H1 (cell line): ENCODE measurements around the gene ELL. TPM values are rescaled to one million over a fixed set of nuclear protein-coding genes. Genes with fewer than 3 reads are reported as not detected.

Experiments used
- CTCF ChIA-PET: fragments of 300-600 bp; sonication (Branson Sonifier 250); formaldehyde crosslinking; loops from one replicate; lab custom pipeline; 2021; ENCODE audit not compliant: partially characterized antibody; lab: Charles Lee
- POLR2A ChIA-PET: fragments of 300-600 bp; sonication (Branson Sonifier 250); formaldehyde crosslinking; loops from one replicate; lab custom pipeline; 2021; ENCODE audit warnings: inconsistent platforms; ENCODE audit not compliant: partially characterized antibody; lab: Charles Lee
- DNase-seq, 2 experiments: peaks; one replicate each; pipeline versions ENCODE4 v3.0.0 to v3.0.0-alpha.2; 2010 to 2022; ENCODE audit warnings: low spot score in 2 of 2, low read depth in 1 of 2, mixed read lengths in 1 of 2
- FAIRE-seq: peaks from 2 replicates; lab custom pipeline; 2011; peaks lifted over from hg19 to GRCh38; lab: Jason Lieb, UNC
- H2AFZ ChIP-seq: 2 replicates; pipeline ENCODE4 v1.8.1; 2012; ENCODE audit warnings: low read length, inconsistent platforms
- H2AK5ac ChIP-seq: 2 replicates; pipeline ENCODE4 v1.6.1; 2013; ENCODE audit warnings: low read depth, low read length
- H2BK120ac ChIP-seq: replicated peaks from 2 replicates; pipeline ENCODE3; 2013; ENCODE audit warnings: low read depth, low read length, inconsistent platforms
- H2BK12ac ChIP-seq: 2 replicates; pipeline ENCODE4 v1.6.1; 2013; ENCODE audit warnings: low read depth, low read length
- H2BK15ac ChIP-seq: 2 replicates; pipeline ENCODE4 v1.6.1; 2013; ENCODE audit warnings: low read length
- H2BK20ac ChIP-seq: 2 replicates; pipeline ENCODE4 v1.6.1; 2013; ENCODE audit warnings: low read length
- H2BK5ac ChIP-seq: 2 replicates; pipeline ENCODE4 v1.6.1; 2013; ENCODE audit warnings: low read depth, low read length
- H3K14ac ChIP-seq: 2 replicates; pipeline ENCODE4 v1.6.1; 2013; ENCODE audit warnings: inconsistent platforms; ENCODE audit not compliant: insufficient read length
- H3K18ac ChIP-seq: 2 replicates; pipeline ENCODE4 v1.6.1; 2013; ENCODE audit warnings: low read length; ENCODE audit errors: extremely low read depth
- H3K23ac ChIP-seq: 2 replicates; pipeline ENCODE4 v1.6.1; 2013; ENCODE audit warnings: inconsistent platforms; ENCODE audit not compliant: insufficient read length
- H3K23me2 ChIP-seq: 2 replicates; pipeline ENCODE4 v1.6.1; 2013; ENCODE audit warnings: low read depth, low read length
- H3K27ac ChIP-seq: 2 replicates; pipeline ENCODE4 v1.6.1; 2011; ENCODE audit warnings: low read depth, low read length, inconsistent platforms
- H3K27me3 ChIP-seq, 4 experiments: replicated peaks in 1 of 4; 1 replicate in 1 of 4; 2 replicates in 3 of 4; pipeline versions ENCODE4 v1.6.1 to v1.8.1; 2011 to 2013; ENCODE audit warnings: low read length in 3 of 4, mild to moderate bottlenecking in 3 of 4, inconsistent platforms in 2 of 4, mixed read lengths in 2 of 4, moderate library complexity in 1 of 4; ENCODE audit not compliant: control insufficient read depth in 3 of 4, insufficient read depth in 3 of 4; ENCODE audit errors: extremely low read depth in 1 of 4
- H3K36me3 ChIP-seq, 4 experiments: 2 replicates each; pipeline versions ENCODE4 v1.6.1 to v1.8.1; 2011 to 2013; ENCODE audit warnings: mild to moderate bottlenecking in 4 of 4, low read length in 3 of 4, moderate library complexity in 2 of 4, control low read depth in 1 of 4, inconsistent platforms in 1 of 4; ENCODE audit not compliant: insufficient read depth in 4 of 4, control insufficient read depth in 2 of 4
- H3K4ac ChIP-seq: replicated peaks from 2 replicates; pipeline ENCODE3; 2013; ENCODE audit warnings: low read length, low read depth, mixed read lengths, inconsistent platforms; ENCODE audit not compliant: insufficient read length
- H3K4me1 ChIP-seq, 4 experiments: replicated peaks in 1 of 4; 1 replicate in 1 of 4; 2 replicates in 3 of 4; pipeline versions ENCODE4 v1.6.1 to v1.8.1; 2011 to 2013; ENCODE audit warnings: low read length in 3 of 4, inconsistent platforms in 2 of 4, mixed read lengths in 1 of 4; ENCODE audit not compliant: insufficient read depth in 4 of 4, control insufficient read depth in 3 of 4
- H3K4me2 ChIP-seq, 2 experiments: 2 replicates each; pipeline versions ENCODE4 v1.6.1 to v1.8.1; 2011 to 2013; ENCODE audit warnings: low read depth in 2 of 2, low read length in 2 of 2, control low read depth in 1 of 2, inconsistent platforms in 1 of 2, mild to moderate bottlenecking in 1 of 2; ENCODE audit not compliant: insufficient read depth in 1 of 2
- H3K4me3 ChIP-seq, 4 experiments: fragments of 200-600, 300-600 bp in 1 of 4; sonication (generic), shearing (Covaris generic), sonication (Bioruptor Twin) in 1 of 4; 2 replicates each; pipeline versions ENCODE4 v1.5.1 to v1.8.1; 2011 to 2016; ENCODE audit warnings: low read length in 4 of 4, low read depth in 3 of 4, control low read depth in 2 of 4, inconsistent platforms in 2 of 4, mild to moderate bottlenecking in 2 of 4, mixed read lengths in 1 of 4, moderate library complexity in 1 of 4; ENCODE audit not compliant: insufficient read depth in 2 of 4; ENCODE audit errors: extremely low read depth in 1 of 4
- H3K56ac ChIP-seq: replicated peaks from 2 replicates; pipeline ENCODE3; 2013; ENCODE audit warnings: low read depth, mild to moderate bottlenecking, mixed read lengths, low read length, inconsistent platforms; ENCODE audit not compliant: insufficient read length
- H3K79me1 ChIP-seq: 2 replicates; pipeline ENCODE4 v1.6.1; 2013; ENCODE audit warnings: low read depth, low read length, control low read depth
- H3K79me2 ChIP-seq, 2 experiments: 2 replicates each; pipeline versions ENCODE4 v1.6.1 to v1.8.1; 2012 to 2013; ENCODE audit warnings: low read length in 2 of 2, mild to moderate bottlenecking in 2 of 2, inconsistent platforms in 1 of 2; ENCODE audit not compliant: insufficient read depth in 2 of 2, control insufficient read depth in 1 of 2
- H3K9ac ChIP-seq, 4 experiments: replicated peaks in 1 of 4; 1 replicate in 1 of 4; 2 replicates in 3 of 4; pipeline versions ENCODE4 v1.6.1 to v1.8.1; 2011 to 2013; ENCODE audit warnings: low read depth in 3 of 4, low read length in 3 of 4, control low read depth in 2 of 4, mild to moderate bottlenecking in 2 of 4, moderate library complexity in 2 of 4, inconsistent platforms in 1 of 4; ENCODE audit errors: extremely low read depth in 1 of 4
- H3K9me3 ChIP-seq, 2 experiments: 2 replicates each; pipeline versions ENCODE4 v1.6.1 to v1.8.1; 2012 to 2013; ENCODE audit warnings: mild to moderate bottlenecking in 2 of 2, moderate library complexity in 2 of 2, control low read depth in 1 of 2, inconsistent platforms in 1 of 2, low read depth in 1 of 2, low read length in 1 of 2, mixed read lengths in 1 of 2; ENCODE audit not compliant: insufficient read depth in 2 of 2
- H4K20me1 ChIP-seq, 2 experiments: replicated peaks in 1 of 2; 2 replicates each; pipeline versions ENCODE3 to v1.8.1; 2011 to 2013; ENCODE audit warnings: inconsistent platforms in 2 of 2, low read length in 2 of 2, mild to moderate bottlenecking in 1 of 2; ENCODE audit not compliant: insufficient read depth in 2 of 2, control insufficient read depth in 1 of 2
- H4K5ac ChIP-seq: 2 replicates; pipeline ENCODE4 v1.6.1; 2013; ENCODE audit warnings: low read length, low read depth, mixed read lengths, inconsistent platforms; ENCODE audit not compliant: insufficient read length
- H4K8ac ChIP-seq: 2 replicates; pipeline ENCODE4 v1.8.0; 2013; ENCODE audit warnings: mild to moderate bottlenecking, moderate library complexity, low read length, inconsistent platforms; ENCODE audit not compliant: insufficient read depth; ENCODE audit errors: extremely low read depth
- H4K91ac ChIP-seq: replicated peaks from 2 replicates; pipeline ENCODE3; 2013; ENCODE audit warnings: low read length, mixed read lengths, inconsistent platforms; ENCODE audit not compliant: insufficient read length
- ATF2 ChIP-seq: IDR thresholded peaks from 2 replicates; pipeline ENCODE4 v1.6.1; 2012; ENCODE audit warnings: low read length, inconsistent platforms
- WGBS, 2 experiments: shearing (Covaris generic) in 1 of 2; methylation state at CpG; one replicate each; pipeline versions ENCODE4 v1.1.6 to v1.1.7; 2013 to 2015; ENCODE audit warnings: low lambda C conversion rate in 2 of 2, mixed read lengths in 2 of 2, inconsistent platforms in 1 of 2, low coverage in 1 of 2, missing lambda C conversion rate in 1 of 2; ENCODE audit not compliant: insufficient replicate concordance in 2 of 2, insufficient coverage in 1 of 2, insufficient read length in 1 of 2; ENCODE audit errors: extremely low coverage in 1 of 2, missing lambda C conversion rate in 1 of 2; 5-methylcytosine and 5-hydroxymethylcytosine counted together
- polyA plus RNA-seq, 7 experiments: library from polyadenylated mRNA; depleted of rRNA in 3 of 7; stranded (reverse) in 5 of 7; unstranded in 2 of 7; fragments of >200 nt in 5 of 7; fragments of 200-250 nt in 2 of 7; gene quantifications; 1 replicate in 5 of 7; 2 replicates in 1 of 7; 4 replicates in 1 of 7; pipeline versions ENCODE4 v1.2.1 to v1.2.3, GENCODE V29; 2011 to 2013; ENCODE audit warnings: missing spikeins in 2 of 7, mixed read lengths in 2 of 7
- total RNA-seq: library from RNA; stranded (reverse); fragmentation: NEBNext Ultra II Directional; extraction: Animal tissue kit (Norgen Biotek cat#: 25700); gene quantifications from 2 replicates; pipeline ENCODE4 v1.2.1, GENCODE V29; 2021

ELL gene
- total and polyA plus RNA-seq, 2 of the 8 experiments (the other 6 are each of a cell fraction or from before 2014, with no cell fraction given) = 5.2 to 10.5 TPM

GRCh38 chr19:18460900-18461299 is 61.0 kb downstream of the ELL start:
- FAIRE-seq (no peak), DNase-seq (no peak)
- H3K79me1 ChIP-seq = no peaks in the 10 kb centered on the region; the same call in 1 of the 2 replicates
- no peak overlapping the region for H2BK12ac ChIP-seq
- peaks cover 2 to 14% of the 10 kb centered on the region in 2 experiments for H4K20me1 ChIP-seq
- no peaks in the 10 kb centered on the region for H3K79me2 ChIP-seq
- H3K9me3 ChIP-seq = no peaks in the 10 kb centered on the region
- H3K27me3 ChIP-seq = no peaks in the 10 kb centered on the region
- WGBS, 2 experiments = 91% methylated on average over 12 of the region's 12 CpGs; no CpG with 5 or more reads in 1 of the 2 experiments
- no peak overlapping the region for H4K5ac ChIP-seq
- H2AFZ ChIP-seq = no peak overlapping the region
- H3K4me1 ChIP-seq = no peaks in the 10 kb centered on the region
- H3K36me3 ChIP-seq = peaks cover 0 to 10% (median 7%) of the 10 kb centered on the region in 4 experiments; a peak in 3 of 8 replicates
- H2BK120ac ChIP-seq = no peak overlapping the region
- no peak overlapping the region for H3K56ac ChIP-seq
- H2BK5ac ChIP-seq = no peak overlapping the region
- no peak overlapping the region for H4K8ac ChIP-seq
- no peak overlapping the region for H2BK15ac ChIP-seq
- no peak overlapping the region for H3K4me2 ChIP-seq
- ChIA-PET CTCF (interaction anchor here (0.8 to 8.4 kb wide), 18 partner anchors 9 to 386 kb away, joined by 3 to 143 read pairs (median 5); no protein-coding TSS in a partner anchor), POLR2A (interaction anchor here (1.4 kb wide), 1 partner anchor 10 kb away, joined by 5 read pairs; no protein-coding TSS in a partner anchor)
- no peak overlapping the region for H3K18ac ChIP-seq
- no peak overlapping the region for H3K27ac ChIP-seq
- no peak overlapping the region for H3K4ac ChIP-seq
- H3K23me2 ChIP-seq = no peaks in the 10 kb centered on the region; the same call in 1 of the 2 replicates
- no peak overlapping the region for H2BK20ac ChIP-seq
- no peak overlapping the region for H4K91ac ChIP-seq
- no peak overlapping the region for H3K9ac ChIP-seq
- H3K4me3 ChIP-seq = no peak overlapping the region
- H3K14ac ChIP-seq = no peak overlapping the region
- H2AK5ac ChIP-seq = no peak overlapping the region
- H3K23ac ChIP-seq = no peak overlapping the region
- TF ChIP-seq ATF2 = no peak
